A673 (cell line): Measurements from ENCODE around the gene CCDC57. TPM values are rescaled to one million over a fixed set of nuclear protein-coding genes. Genes with fewer than 3 reads are reported as not detected.

Source experiments
- BruUV-seq: library from RNA; stranded (reverse); fragments of 400-500 nt; replicated peaks from 2 replicates; lab custom pipeline; 2021; lab: Mats Ljungman, UMichigan
- CTCF ChIA-PET: fragments of 300-600 bp; sonication (Branson Sonifier 250); formaldehyde crosslinking; loops from one replicate; lab custom pipeline; 2022; ENCODE audit warnings: antibody characterized with exemption; lab: Charles Lee
- POLR2A ChIA-PET: fragments of 300-600 bp; sonication (Branson Sonifier 250); formaldehyde crosslinking; loops from one replicate; lab custom pipeline; 2022; ENCODE audit warnings: antibody characterized with exemption; ENCODE audit not compliant: low non-redundant PET; lab: Charles Lee
- DNase-seq: peaks from one replicate; pipeline ENCODE4 v3.0.0-alpha.2; 2015; ENCODE audit warnings: low spot score
- H3K27ac ChIP-seq: fragments of 200-600 bp; sonication (generic); 2 replicates; pipeline ENCODE4 v1.5.1; 2016; ENCODE audit warnings: mixed run types, low read depth, mild to moderate bottlenecking, mixed read lengths, antibody characterized with exemption, low read length; ENCODE audit not compliant: poor library complexity, severe bottlenecking
- H3K27me3 ChIP-seq: fragments of 200-600 bp; sonication (generic); replicated peaks from 2 replicates; pipeline ENCODE4 v1.6.1; 2017; ENCODE audit warnings: mixed run types, low read depth, mild to moderate bottlenecking, mixed read lengths, antibody characterized with exemption, low read length; ENCODE audit not compliant: insufficient read depth, poor library complexity
- H3K36me3 ChIP-seq: fragments of 200-600 bp; sonication (generic); 2 replicates; pipeline ENCODE4 v1.6.1; 2016; ENCODE audit warnings: mixed run types, mild to moderate bottlenecking, mixed read lengths, antibody characterized with exemption, low read length; ENCODE audit not compliant: insufficient read depth, poor library complexity, severe bottlenecking
- H3K4me1 ChIP-seq: fragments of 200-600 bp; sonication (generic); 2 replicates; pipeline ENCODE4 v1.6.1; 2017; ENCODE audit warnings: mixed run types, mild to moderate bottlenecking, mixed read lengths, antibody characterized with exemption, low read length; ENCODE audit not compliant: insufficient read depth, poor library complexity, severe bottlenecking
- H3K4me3 ChIP-seq: fragments of 200-600 bp; sonication (generic); 2 replicates; pipeline ENCODE4 v1.5.1; 2016; ENCODE audit warnings: low read depth, mixed run types, mild to moderate bottlenecking, mixed read lengths, low read length; ENCODE audit not compliant: poor library complexity, severe bottlenecking
- H3K9me3 ChIP-seq: fragments of 200-600 bp; sonication (generic); 2 replicates; pipeline ENCODE4 v1.6.1; 2016; ENCODE audit warnings: mixed run types, low read depth, mild to moderate bottlenecking, mixed read lengths, antibody characterized with exemption, low read length; ENCODE audit not compliant: poor library complexity, severe bottlenecking
- CTCF ChIP-seq: fragments of 300-800, 200-600 bp; sonication (generic); conservative IDR thresholded peaks from 2 replicates; pipeline ENCODE4 v1.5.1; 2017; ENCODE audit warnings: low read depth, mild to moderate bottlenecking, antibody characterized with exemption, low read length, moderate library complexity, mixed read lengths
- EZH2 ChIP-seq: fragments of 200-600 bp; sonication (generic); IDR thresholded peaks from 2 replicates; pipeline ENCODE4 v1.6.1; 2017; ENCODE audit warnings: borderline replicate concordance, low read depth, mild to moderate bottlenecking, mixed read lengths, antibody characterized with exemption, low read length; ENCODE audit not compliant: poor library complexity, severe bottlenecking
- intact Hi-C: fragments of 100-400 bp; cut with micrococcal nuclease; formaldehyde crosslinking; loops from one replicate; pipeline ENCODE4 v1.10.0; 2022; ENCODE audit not compliant: unreplicated experiment
- total RNA-seq: library from RNA; stranded (reverse); gene quantifications from 2 replicates; pipeline ENCODE4 v1.2.3, GENCODE V29; 2021

CCDC57 gene
- total RNA-seq, 1 experiment from 2014 or later = 43.6 TPM

DNA sequence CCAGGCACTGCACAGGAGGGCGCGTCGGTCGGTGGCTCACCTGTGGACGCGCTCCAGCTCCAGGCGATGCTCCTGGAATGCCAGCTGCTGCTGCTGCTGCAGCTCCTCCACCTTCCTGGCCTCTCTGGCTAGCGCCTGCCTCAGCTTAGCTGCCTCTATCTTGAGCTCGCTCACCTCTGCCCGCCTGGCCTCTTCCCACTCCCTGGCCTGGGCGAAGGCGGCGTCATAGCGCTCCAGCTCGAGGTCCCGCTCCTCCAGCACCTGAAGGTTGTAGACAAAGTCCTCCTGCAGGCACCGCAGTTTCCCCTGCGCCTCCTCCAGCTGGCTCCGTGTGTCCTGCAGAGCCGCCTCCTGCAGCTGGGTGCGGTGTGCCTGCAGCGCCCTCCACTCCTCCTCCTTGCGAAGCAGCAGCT lies 11.1 kb downstream of the CCDC57 start:
- intact Hi-C loops = no loop called here
- DNase-seq = no peak
- ChIA-PET CTCF (interaction anchor here (0.6 kb wide), 1 partner anchor 308 kb away, joined by 3 read pairs; no protein-coding TSS in a partner anchor), POLR2A (no interaction called here)
- TF ChIP-seq CTCF (no peak), EZH2 (no peak)
- BruUV-seq = no TSS peak
- no peaks in the 10 kb centered on the region for H3K9me3 ChIP-seq
- peaks cover 9% of the 10 kb centered on the region for H3K4me1 ChIP-seq
- no peaks in the 10 kb centered on the region for H3K27me3 ChIP-seq
- H3K36me3 ChIP-seq = peaks cover 7% of the 10 kb centered on the region
- no peak overlapping the region for H3K4me3 ChIP-seq
- H3K27ac ChIP-seq = no peak overlapping the region

- no peak overlapping the region for H3K27ac ChIP-seq
- no peaks in the 10 kb centered on the region for H3K9me3 ChIP-seq
- intact Hi-C loops = no loop called here
- no peak for DNase-seq
- H3K4me3 ChIP-seq = no peak overlapping the region
- no peaks in the 10 kb centered on the region for H3K27me3 ChIP-seq
- H3K4me1 ChIP-seq = peaks cover 5% of the 10 kb centered on the region
- H3K36me3 ChIP-seq = peaks cover 7% of the 10 kb centered on the region
- POLR2A ChIA-PET = no interaction called here
- no TSS peak for BruUV-seq
- TF ChIP-seq CTCF (no peak), EZH2 (no peak)
- CTCF ChIA-PET = interaction anchor here (0.6 kb wide), 1 partner anchor 309 kb away, joined by 3 read pairs; no protein-coding TSS in a partner anchor
Observed at GRCh38 chr17:82200743-82201497, 11.7 kb downstream of the CCDC57 start.

- ChIA-PET POLR2A (no interaction called here), CTCF (no interaction called here)
- intact Hi-C loops = no loop called here
Observed at GRCh38 chr17:82200135-82200534, 12.5 kb downstream of the CCDC57 start.

More at GRCh38 chr17:82200135-82200534, 12.5 kb downstream of the CCDC57 start:
- Histone ChIP-seq H3K27me3 (no peaks in the 10 kb centered on the region), H3K27ac (no peak overlapping the region), H3K9me3 (no peaks in the 10 kb centered on the region), H3K4me1 (no peaks in the 10 kb centered on the region), H3K36me3 (peaks cover 9% of the 10 kb centered on the region), H3K4me3 (no peak overlapping the region)
- no TSS peak for BruUV-seq
- TF ChIP-seq CTCF (no peak), EZH2 (no peak)
- no peak for DNase-seq
